Activated naive CD4-positive, alpha-beta T cell treated with anti-CD3 and anti-CD28 coated beads, Interleukin-2, amount 50 U/mL, for 16 hours (primary cell): ENCODE data around the gene PPM1B.
A peak's percentile ranks its signal among the peaks of the same experiment; 100 is the strongest.
"Not testable (repeated sequence)": the region's sequence is repeated elsewhere in the genome, so short reads cannot be mapped to it uniquely, and the experiment has no call there.

Experiments used
- DNase-seq: peaks from one replicate; pipeline ENCODE4 v3.0.0-alpha.2; 2020

Gene PPM1B

GRCh38 chr2:44168681-44169154 lies at the start of gene PPM1B:
Gene PPM1B (plus strand): TSS chr2:44168875. CDS start chr2:44201200, 32,325 bp downstream.
- DNase-seq = peak; percentile 100

- DNase-seq = no peak
These were observed 48.8 kb upstream of the PPM1B start for GRCh38 chr2:44119878-44120277.

GRCh38 chr2:44120428-44120827 lies 48.2 kb upstream of the PPM1B start:
- peak; percentile 23 for DNase-seq

GRCh38 chr2:44121899-44122298 lies 46.8 kb upstream of the PPM1B start:
- DNase-seq = no peak

- DNase-seq = no peak
These were observed 44.2 kb upstream of the PPM1B start for GRCh38 chr2:44124500-44124899.

- no peak for DNase-seq
These were observed 42.4 kb upstream of the PPM1B start for GRCh38 chr2:44126106-44126797.

GRCh38 chr2:44130441-44130840 lies 38.2 kb upstream of the PPM1B start:
- no peak for DNase-seq

GRCh38 chr2:44131177-44131576 lies 37.5 kb upstream of the PPM1B start:
- DNase-seq = no peak

- DNase-seq = not testable (repeated sequence)
These were observed 35.1 kb upstream of the PPM1B start for GRCh38 chr2:44133602-44134001.

- DNase-seq = no peak
These were observed 33.8 kb upstream of the PPM1B start for GRCh38 chr2:44134848-44135247.

GRCh38 chr2:44135296-44135695 lies 33.4 kb upstream of the PPM1B start:
- DNase-seq = no peak

GRCh38 chr2:44135771-44136170 lies 32.9 kb upstream of the PPM1B start:
- no peak for DNase-seq

GRCh38 chr2:44136252-44136651 lies 32.4 kb upstream of the PPM1B start:
- no peak for DNase-seq

- no peak for DNase-seq
These were observed 31.6 kb upstream of the PPM1B start for GRCh38 chr2:44137048-44137447.

GRCh38 chr2:44137872-44138551 lies 30.7 kb upstream of the PPM1B start:
- no peak for DNase-seq

- DNase-seq = no peak
These were observed 28.9 kb upstream of the PPM1B start for GRCh38 chr2:44139741-44140140.

- DNase-seq = no peak
These were observed 26.4 kb upstream of the PPM1B start for GRCh38 chr2:44142306-44142705.

- no peak for DNase-seq
These were observed 25.0 kb upstream of the PPM1B start for GRCh38 chr2:44143701-44144100.

- DNase-seq = no peak
These were observed 19.7 kb upstream of the PPM1B start for GRCh38 chr2:44148999-44149398.

- no peak for DNase-seq
These were observed 18.2 kb upstream of the PPM1B start for GRCh38 chr2:44150473-44150872.

- no peak for DNase-seq
These were observed 15.6 kb upstream of the PPM1B start for GRCh38 chr2:44152865-44153669.

- DNase-seq = no peak
These were observed 12.8 kb upstream of the PPM1B start for GRCh38 chr2:44155666-44156446.

- no peak for DNase-seq
These were observed 4.9 kb upstream of the PPM1B start for GRCh38 chr2:44163777-44164176.
